Measurements from ENCODE around the gene RGS13. TPM values are rescaled to one million over a fixed set of nuclear protein-coding genes. Genes with fewer than 3 reads are reported as not detected.

Gene RGS13
- total and polyA plus RNA-seq, 2 donors (not counting 3 experiments of a cell fraction or from before 2014, with no cell fraction given), result not detected

- Histone ChIP-seq H2AFZ (ENCODE audit: low read depth, low read length) (no peak overlapping the region), H3K36me3 (ENCODE audit: control insufficient read depth in 2 of 2, extremely low read depth in 1 of 2, insufficient read depth in 2 of 2, low read length in 2 of 2) (no peaks in the 10 kb centered on the region), H3K4me1 (ENCODE audit: control insufficient read depth, extremely low read depth, insufficient read depth, low read length) (no peaks in the 10 kb centered on the region), H3K4me3 (replicated peaks in 1 of 3; ENCODE audit: insufficient read depth in 1 of 3, low read depth in 1 of 3, low read length in 3 of 3) (no peak overlapping the region), H3K79me2 (ENCODE audit: control insufficient read depth, insufficient read depth, low read length) (no peaks in the 10 kb centered on the region), H3K4me2 (ENCODE audit: insufficient read depth, low read length) (no peak overlapping the region), H3K9ac (replicated peaks; ENCODE audit: extremely low read depth, insufficient read depth, low read length) (no peak overlapping the region), H3K27ac (ENCODE audit: insufficient read depth, low read depth, low read length) (no peak overlapping the region), H3K27me3 (ENCODE audit: control insufficient read depth in 2 of 2, insufficient read depth in 2 of 2, low read length in 2 of 2) (no peaks in the 10 kb centered on the region), H4K20me1 (replicated peaks; ENCODE audit: control insufficient read depth, extremely low read depth, insufficient read depth, low read length) (no peaks in the 10 kb centered on the region), H3K9me3 (replicated peaks; ENCODE audit: control insufficient read depth, insufficient read depth, low read length) (no peaks in the 10 kb centered on the region), H3K9me1 (replicated peaks; ENCODE audit: control insufficient read depth, extremely low read depth, insufficient read depth, low read length) (no peaks in the 10 kb centered on the region)
- ChIA-PET POLR2A (no interaction called here), CTCF (interaction anchor here (0.6 kb wide), 1 partner anchor 391 kb away, joined by 3 read pairs; no protein-coding TSS in a partner anchor)
- TF ChIP-seq POLR2AphosphoS5 (IDR thresholded peaks at IDR 0.05; ENCODE audit: insufficient read depth, low read depth, low read length) (no peak), FOS (IDR thresholded peaks at IDR 0.05; ENCODE audit: borderline replicate concordance, insufficient read depth, low read length) (no peak), MYC (IDR thresholded peaks at IDR 0.05; ENCODE audit: low read depth, low read length) (no peak), MAX (IDR thresholded peaks at IDR 0.05; ENCODE audit: insufficient read depth, insufficient read length) (no peak), EZH2 (IDR thresholded peaks at IDR 0.05; ENCODE audit: borderline replicate concordance, low read depth, low read length, severe bottlenecking) (no peak), GATA2 (IDR thresholded peaks at IDR 0.05; ENCODE audit: insufficient read depth, insufficient read length, low read depth, low read length) (no peak), JUN (IDR thresholded peaks at IDR 0.05; ENCODE audit: borderline replicate concordance, insufficient read depth, insufficient read length, low read depth) (no peak), POLR2A (IDR thresholded peaks at IDR 0.05; ENCODE audit: low read depth, low read length) (no peak)
- TF ChIP-seq, protein P1, sequence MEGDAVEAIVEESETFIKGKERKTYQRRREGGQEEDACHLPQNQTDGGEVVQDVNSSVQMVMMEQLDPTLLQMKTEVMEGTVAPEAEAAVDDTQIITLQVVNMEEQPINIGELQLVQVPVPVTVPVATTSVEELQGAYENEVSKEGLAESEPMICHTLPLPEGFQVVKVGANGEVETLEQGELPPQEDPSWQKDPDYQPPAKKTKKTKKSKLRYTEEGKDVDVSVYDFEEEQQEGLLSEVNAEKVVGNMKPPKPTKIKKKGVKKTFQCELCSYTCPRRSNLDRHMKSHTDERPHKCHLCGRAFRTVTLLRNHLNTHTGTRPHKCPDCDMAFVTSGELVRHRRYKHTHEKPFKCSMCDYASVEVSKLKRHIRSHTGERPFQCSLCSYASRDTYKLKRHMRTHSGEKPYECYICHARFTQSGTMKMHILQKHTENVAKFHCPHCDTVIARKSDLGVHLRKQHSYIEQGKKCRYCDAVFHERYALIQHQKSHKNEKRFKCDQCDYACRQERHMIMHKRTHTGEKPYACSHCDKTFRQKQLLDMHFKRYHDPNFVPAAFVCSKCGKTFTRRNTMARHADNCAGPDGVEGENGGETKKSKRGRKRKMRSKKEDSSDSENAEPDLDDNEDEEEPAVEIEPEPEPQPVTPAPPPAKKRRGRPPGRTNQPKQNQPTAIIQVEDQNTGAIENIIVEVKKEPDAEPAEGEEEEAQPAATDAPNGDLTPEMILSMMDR (IDR thresholded peaks at IDR 0.05; ENCODE audit: extremely low read depth in 1 of 2, insufficient read depth in 1 of 2, low read depth in 1 of 2, low read length in 2 of 2), result no peak
- dilution Hi-C loops (cut with MboI; ENCODE audit: extremely low pct_ligation_motif_present, low sequenced_read_pairs), result no loop called here
- no TSS peak for BruUV-seq (replicated peaks)
- FAIRE-seq (no peak), DNase-seq (ENCODE audit: low read depth, low spot score) (no peak)
- intact Hi-C loops (cut with micrococcal nuclease), result no loop called here
Measured at GRCh38 chr1:192630521-192631287, 5.2 kb upstream of the RGS13 start.

Data from endothelial cell of umbilical vein (primary cell).